Stimulated activated memory B cell treated with anti-CD40 and anti-IgM and Interleukin-4, amounts not matched to agents 10 μg/mL and 1 μg/mL and 100 μg/mL, for 72 hours (primary cell): Measurements from ENCODE around the gene MEIS3.

ENCODE experiments used
- ATAC-seq: fragments of 150-1000 bp; cut with Tn5 transposase; 2 replicates; pipeline ENCODE4 v1.10.0; 2021
- H3K27ac Mint-ChIP-seq: one replicate; pipeline ENCODE4 v1.8.0; 2022; ENCODE audit warnings: mild to moderate bottlenecking, mixed read lengths
- H3K27me3 Mint-ChIP-seq: one replicate; pipeline ENCODE4 v1.8.0; 2022; ENCODE audit warnings: mixed read lengths
- H3K36me3 Mint-ChIP-seq: one replicate; pipeline ENCODE4 v1.8.0; 2022; ENCODE audit warnings: mixed read lengths
- H3K4me1 Mint-ChIP-seq: one replicate; pipeline ENCODE4 v1.8.0; 2022; ENCODE audit warnings: mixed read lengths
- H3K4me3 Mint-ChIP-seq: one replicate; pipeline ENCODE4 v1.8.0; 2022; ENCODE audit warnings: mild to moderate bottlenecking, moderate library complexity, mixed read lengths
- H3K9me3 Mint-ChIP-seq: one replicate; pipeline ENCODE4 v1.8.0; 2022; ENCODE audit warnings: mixed read lengths

Gene MEIS3

DNA sequence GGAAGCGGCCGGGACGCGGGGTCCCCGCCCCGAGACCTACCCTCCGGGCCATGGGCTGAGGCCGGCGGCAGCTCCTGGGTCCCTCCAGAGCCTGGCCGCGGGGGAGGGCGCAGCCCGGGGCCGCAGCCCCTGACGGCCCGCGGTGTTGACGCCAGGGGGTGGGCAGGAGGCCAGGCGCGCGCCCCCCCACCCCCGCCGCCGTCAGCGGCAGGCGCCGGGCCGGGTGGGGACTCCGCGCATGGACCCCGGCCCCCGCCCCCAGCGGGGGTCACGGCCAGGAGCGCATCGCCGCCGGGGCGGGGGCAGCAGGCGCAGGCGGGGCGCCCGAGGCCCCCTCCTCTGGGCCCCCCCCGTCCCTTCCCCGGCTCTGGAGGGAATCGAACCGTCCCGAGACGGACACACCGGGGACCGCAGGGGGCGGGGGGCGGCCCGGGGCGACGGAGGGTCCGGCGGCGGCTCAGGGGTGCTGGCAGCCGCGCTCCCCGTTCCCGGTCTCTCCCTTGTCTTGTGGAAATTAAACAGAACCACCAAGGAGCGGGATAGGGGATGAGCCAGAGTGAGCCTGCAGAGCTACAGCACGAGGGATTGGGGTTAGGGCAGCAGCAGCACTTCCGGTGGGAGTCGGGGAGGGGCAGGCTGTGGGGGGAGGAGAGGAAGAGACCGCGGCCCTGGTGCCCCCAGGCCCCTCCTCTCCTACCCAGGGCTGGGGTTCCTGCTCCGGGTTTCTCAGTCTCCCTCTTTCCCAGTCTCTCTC, at the start of gene MEIS3:
MEIS3 (minus strand) TSS at position 498 of the 754 bp plus-strand sequence; CDS start at position 52, 446 bp downstream.
- peaks cover 11% of the 10 kb centered on the region for H3K36me3 Mint-ChIP-seq
- H3K27me3 Mint-ChIP-seq, result peaks cover 96% of the 10 kb centered on the region
- peak within 1 kb of the TSS; percentile 50 for H3K4me3 Mint-ChIP-seq
- no peaks in the 10 kb centered on the region for H3K9me3 Mint-ChIP-seq
- peak within 1 kb of the TSS; percentile 14 for H3K27ac Mint-ChIP-seq
- ATAC-seq, result peak; percentile 49
- H3K4me1 Mint-ChIP-seq, result peaks cover 59% of the 10 kb centered on the region

DNA sequence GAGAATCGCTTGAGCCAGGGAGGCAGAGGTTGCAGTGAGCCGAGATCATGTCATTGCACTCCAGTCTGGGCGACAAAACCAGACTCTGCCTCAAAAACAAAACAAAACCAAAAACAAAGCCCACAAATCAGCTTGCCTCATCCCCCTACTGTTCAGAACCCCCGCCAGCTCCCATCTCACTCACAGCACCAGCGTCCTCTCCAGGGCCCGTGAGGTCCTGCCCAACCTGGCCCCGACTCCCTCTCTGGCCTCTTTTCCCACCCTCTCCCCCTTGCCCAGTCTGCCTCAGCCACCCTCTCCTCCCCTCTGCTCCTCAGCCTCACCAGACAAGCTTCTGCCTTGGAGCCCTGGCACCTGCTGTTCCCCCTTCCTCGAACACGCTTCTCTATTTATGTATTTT, 48.6 kb upstream of the MEIS3 start:
- peaks cover 25% of the 10 kb centered on the region for H3K4me1 Mint-ChIP-seq
- H3K4me3 Mint-ChIP-seq, result no peak overlapping the region
- no peaks in the 10 kb centered on the region for H3K36me3 Mint-ChIP-seq
- peaks cover 87% of the 10 kb centered on the region for H3K27me3 Mint-ChIP-seq
- ATAC-seq, result no peak
- no peak overlapping the region for H3K27ac Mint-ChIP-seq
- no peaks in the 10 kb centered on the region for H3K9me3 Mint-ChIP-seq

DNA sequence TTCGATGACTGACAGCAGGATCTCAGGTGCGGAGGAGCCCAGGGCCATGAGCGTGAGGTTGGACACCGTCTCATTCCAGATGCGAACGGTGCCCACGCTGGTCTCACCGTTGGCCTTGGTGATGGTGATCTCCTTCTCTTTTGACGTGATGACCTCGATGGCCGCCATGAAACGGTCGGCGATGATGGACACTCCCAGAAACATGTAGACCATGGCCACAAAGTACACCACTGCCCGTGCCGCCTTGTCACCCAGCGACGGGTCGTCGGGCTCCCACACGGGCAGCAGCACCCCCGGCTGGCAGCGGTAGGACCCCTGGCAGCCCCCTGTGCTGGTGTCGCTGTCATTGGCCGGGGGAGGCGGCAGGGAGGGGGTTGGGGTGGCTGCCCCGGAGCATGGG, 46.6 kb upstream of the MEIS3 start:
- H3K27ac Mint-ChIP-seq, result no peak overlapping the region
- H3K36me3 Mint-ChIP-seq, result no peaks in the 10 kb centered on the region
- peaks cover 17% of the 10 kb centered on the region for H3K4me1 Mint-ChIP-seq
- peaks cover 68% of the 10 kb centered on the region for H3K27me3 Mint-ChIP-seq
- ATAC-seq, result no peak
- no peak overlapping the region for H3K4me3 Mint-ChIP-seq
- H3K9me3 Mint-ChIP-seq, result no peaks in the 10 kb centered on the region

DNA sequence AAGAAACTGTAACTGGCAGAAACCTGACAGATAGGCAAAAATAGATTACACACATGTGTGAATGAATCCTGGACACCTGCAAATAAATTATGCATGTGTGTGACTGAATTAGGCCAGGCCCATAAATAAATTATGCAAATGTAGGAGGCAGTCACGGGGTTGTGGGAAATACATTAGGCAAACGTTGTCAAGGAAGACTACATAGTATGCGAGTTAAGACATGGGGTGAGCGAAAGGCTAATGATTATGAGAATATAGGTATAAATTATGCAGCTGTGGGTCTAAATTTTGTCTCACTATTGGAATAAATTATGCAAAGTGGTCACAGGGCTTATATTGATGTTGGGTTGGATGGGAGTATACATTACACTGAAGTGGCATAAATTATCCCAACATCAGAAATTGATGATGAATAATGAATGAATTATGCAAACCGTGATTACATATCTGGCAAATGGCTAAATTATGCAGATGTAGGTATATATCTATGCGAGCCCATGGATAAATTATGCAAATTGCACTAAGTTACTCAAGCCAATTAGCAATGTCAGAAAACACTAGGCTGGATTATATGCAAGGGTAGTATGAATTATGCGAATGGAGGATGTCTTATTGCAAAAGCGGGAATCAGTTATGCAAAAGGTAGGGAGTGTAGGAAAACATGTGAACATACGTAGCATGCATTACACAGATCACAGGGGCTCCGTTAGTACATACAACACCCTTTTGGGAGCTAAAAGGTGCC, 45.5 kb upstream of the MEIS3 start:
- Mint-ChIP-seq H3K4me1 (peaks cover 9% of the 10 kb centered on the region), H3K27ac (no peak overlapping the region), H3K9me3 (no peaks in the 10 kb centered on the region), H3K27me3 (peaks cover 56% of the 10 kb centered on the region), H3K4me3 (no peak overlapping the region), H3K36me3 (no peaks in the 10 kb centered on the region)
- ATAC-seq, result no peak

DNA sequence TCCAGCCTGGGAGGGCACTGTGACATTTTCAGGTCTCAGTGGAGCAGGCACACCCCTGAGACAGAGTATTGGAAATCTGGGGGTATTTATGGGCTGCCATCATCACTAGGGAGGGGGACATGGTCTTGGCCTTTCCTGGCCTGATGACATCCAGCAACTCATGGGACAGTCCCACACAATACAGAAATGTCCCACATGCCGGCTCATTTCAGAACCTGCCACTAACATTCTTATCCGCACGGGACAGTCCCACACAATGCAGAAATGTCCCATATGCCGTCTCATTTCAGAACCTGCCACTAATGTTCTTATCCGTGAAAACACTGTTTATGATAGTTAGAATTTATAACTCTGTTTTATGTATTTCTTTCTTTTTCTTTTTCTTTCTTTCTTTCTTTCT, 42.5 kb upstream of the MEIS3 start:
- H3K4me1 Mint-ChIP-seq, result no peaks in the 10 kb centered on the region
- H3K36me3 Mint-ChIP-seq, result no peaks in the 10 kb centered on the region
- peak; percentile 71 for ATAC-seq
- H3K4me3 Mint-ChIP-seq, result no peak overlapping the region
- H3K9me3 Mint-ChIP-seq, result no peaks in the 10 kb centered on the region
- H3K27me3 Mint-ChIP-seq, result peaks cover 29% of the 10 kb centered on the region
- no peak overlapping the region for H3K27ac Mint-ChIP-seq

DNA sequence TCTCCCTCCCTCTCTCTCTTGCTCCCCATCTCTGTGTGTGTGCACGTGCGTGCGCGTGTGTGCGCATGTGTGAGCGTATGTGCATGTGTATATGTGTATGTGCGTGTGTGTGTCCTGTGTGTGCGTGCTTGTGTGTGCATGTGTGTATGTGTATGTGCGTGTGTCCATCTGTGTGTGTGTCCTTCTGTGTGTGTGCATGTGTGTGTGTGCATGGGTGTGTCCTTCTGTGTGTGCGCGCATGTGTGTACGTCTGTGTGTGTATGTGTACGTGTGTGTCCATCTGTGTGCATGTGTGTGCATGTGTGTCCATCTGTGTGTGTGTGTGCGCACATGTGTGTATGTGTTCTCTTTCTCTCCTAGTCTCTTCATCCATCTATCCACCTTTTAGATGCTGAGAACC, 40.1 kb upstream of the MEIS3 start:
- no peak overlapping the region for H3K27ac Mint-ChIP-seq
- no peaks in the 10 kb centered on the region for H3K36me3 Mint-ChIP-seq
- H3K27me3 Mint-ChIP-seq, result peaks cover 29% of the 10 kb centered on the region
- no peak for ATAC-seq
- no peaks in the 10 kb centered on the region for H3K4me1 Mint-ChIP-seq
- H3K9me3 Mint-ChIP-seq, result peaks cover 9% of the 10 kb centered on the region
- no peak overlapping the region for H3K4me3 Mint-ChIP-seq

DNA sequence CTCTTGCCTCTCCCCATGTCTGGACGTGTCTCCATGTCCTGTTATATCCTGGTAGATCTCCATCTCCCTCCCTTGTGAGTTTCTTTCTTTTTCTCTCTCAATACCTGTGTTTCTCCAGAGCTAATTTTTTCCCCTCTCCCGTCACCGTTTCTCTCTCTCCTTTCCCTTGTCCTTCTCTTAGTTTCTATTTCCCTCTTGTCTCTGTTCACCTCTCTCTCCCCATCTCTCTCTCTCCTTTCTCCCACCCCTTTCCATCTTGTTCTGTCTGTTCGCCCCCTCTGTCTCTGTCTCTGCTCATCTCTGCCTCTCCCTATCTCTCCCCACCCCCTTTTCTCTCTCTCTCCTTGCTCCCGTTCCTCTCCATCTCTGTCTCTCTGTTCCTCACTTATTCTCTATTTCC, 39.3 kb upstream of the MEIS3 start:
- H3K36me3 Mint-ChIP-seq, result no peaks in the 10 kb centered on the region
- no peak overlapping the region for H3K27ac Mint-ChIP-seq
- no peak overlapping the region for H3K4me3 Mint-ChIP-seq
- ATAC-seq, result no peak
- peaks cover 9% of the 10 kb centered on the region for H3K9me3 Mint-ChIP-seq
- peaks cover 28% of the 10 kb centered on the region for H3K27me3 Mint-ChIP-seq
- no peaks in the 10 kb centered on the region for H3K4me1 Mint-ChIP-seq

DNA sequence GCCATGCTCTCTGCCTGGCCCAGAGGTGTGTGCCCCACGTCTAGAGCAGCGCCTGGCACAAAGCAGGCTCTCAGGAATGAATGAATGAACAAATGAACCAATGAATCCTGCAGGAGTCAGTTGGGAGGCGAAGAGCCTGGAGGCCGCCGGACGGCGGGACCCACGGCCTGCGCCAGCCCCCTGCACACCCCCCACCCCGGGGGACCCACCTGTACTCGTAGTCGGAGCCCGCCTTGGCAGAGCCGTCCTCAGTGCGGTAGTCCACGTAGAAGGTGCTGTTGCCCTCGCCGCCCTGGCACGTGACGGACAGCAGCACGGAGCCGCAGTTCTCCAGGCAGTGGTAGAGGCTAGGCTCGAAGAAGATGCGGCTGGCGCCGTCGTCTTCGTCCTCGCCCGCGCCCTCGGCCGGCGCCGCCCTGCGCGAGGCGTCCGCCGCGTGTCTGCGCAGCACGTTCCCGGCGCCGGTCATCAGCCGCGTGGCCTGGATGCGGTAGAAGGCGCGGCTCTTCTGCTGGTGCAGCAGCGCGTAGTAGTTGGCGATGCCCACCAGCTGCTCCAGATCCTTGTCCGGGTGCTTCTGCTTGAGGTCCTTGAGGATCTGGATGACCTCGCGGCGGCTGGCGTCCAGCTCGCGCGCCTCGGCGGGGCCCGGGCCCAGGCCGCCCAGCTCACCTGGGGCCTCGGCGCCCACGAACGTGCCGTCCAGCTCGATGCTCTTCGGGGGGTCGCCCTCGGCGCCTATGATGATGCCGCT, 37.6 kb upstream of the MEIS3 start:
- H3K36me3 Mint-ChIP-seq, result no peaks in the 10 kb centered on the region
- no peaks in the 10 kb centered on the region for H3K4me1 Mint-ChIP-seq
- H3K27me3 Mint-ChIP-seq, result peaks cover 28% of the 10 kb centered on the region
- H3K9me3 Mint-ChIP-seq, result peaks cover 9% of the 10 kb centered on the region
- no peak overlapping the region for H3K4me3 Mint-ChIP-seq
- ATAC-seq, result no peak
- H3K27ac Mint-ChIP-seq, result no peak overlapping the region

DNA sequence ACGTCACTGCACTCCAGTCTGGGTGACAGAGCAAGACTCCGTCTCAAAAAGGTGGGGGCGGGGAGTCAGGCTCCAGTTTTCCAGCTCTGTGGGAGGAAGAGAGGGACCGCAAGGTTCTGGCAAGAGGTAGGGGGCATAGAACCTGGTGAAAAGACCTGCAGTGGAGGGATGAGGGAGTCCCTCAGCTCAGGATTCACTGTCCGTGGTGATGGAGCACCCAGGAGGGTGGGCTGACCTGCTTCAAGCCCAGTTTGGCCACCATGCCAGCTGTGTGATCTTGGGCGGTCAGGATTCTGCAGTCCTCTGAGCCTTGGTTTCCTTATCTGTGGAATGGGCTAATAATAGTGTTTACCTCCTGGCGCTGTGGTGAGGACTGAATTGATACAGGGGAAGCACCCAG, 31.2 kb upstream of the MEIS3 start:
- peaks cover 66% of the 10 kb centered on the region for H3K27me3 Mint-ChIP-seq
- ATAC-seq, result no peak

DNA sequence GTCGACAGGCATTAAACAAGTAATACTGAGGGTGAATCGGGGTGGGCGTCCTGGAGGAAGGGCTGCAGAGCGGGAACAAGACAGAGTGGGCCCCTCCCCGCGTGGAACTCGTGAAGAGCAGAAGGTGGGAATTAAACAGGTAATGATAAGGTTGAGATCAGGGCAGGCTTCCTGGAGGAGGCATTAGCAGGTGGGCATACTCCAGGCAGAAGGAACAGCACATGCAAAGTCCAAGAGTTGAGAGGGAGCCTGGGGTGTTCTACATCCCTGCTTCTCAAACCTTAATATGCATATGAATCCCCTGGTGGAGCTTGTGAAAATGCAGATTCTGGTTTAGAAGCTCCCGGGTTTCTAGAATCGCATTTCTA, 29.0 kb upstream of the MEIS3 start:
- ATAC-seq, result no peak
- H3K9me3 Mint-ChIP-seq, result peaks cover 4% of the 10 kb centered on the region
- no peak overlapping the region for H3K4me3 Mint-ChIP-seq
- H3K36me3 Mint-ChIP-seq, result no peaks in the 10 kb centered on the region
- peaks cover 27% of the 10 kb centered on the region for H3K4me1 Mint-ChIP-seq
- H3K27me3 Mint-ChIP-seq, result peaks cover 73% of the 10 kb centered on the region
- no peak overlapping the region for H3K27ac Mint-ChIP-seq

More for the DNA sequence above, 31.2 kb upstream of the MEIS3 start:
- H3K9me3 Mint-ChIP-seq, result peaks cover 11% of the 10 kb centered on the region
- no peak overlapping the region for H3K4me3 Mint-ChIP-seq
- H3K27ac Mint-ChIP-seq, result no peak overlapping the region
- H3K36me3 Mint-ChIP-seq, result no peaks in the 10 kb centered on the region
- peaks cover 16% of the 10 kb centered on the region for H3K4me1 Mint-ChIP-seq

DNA sequence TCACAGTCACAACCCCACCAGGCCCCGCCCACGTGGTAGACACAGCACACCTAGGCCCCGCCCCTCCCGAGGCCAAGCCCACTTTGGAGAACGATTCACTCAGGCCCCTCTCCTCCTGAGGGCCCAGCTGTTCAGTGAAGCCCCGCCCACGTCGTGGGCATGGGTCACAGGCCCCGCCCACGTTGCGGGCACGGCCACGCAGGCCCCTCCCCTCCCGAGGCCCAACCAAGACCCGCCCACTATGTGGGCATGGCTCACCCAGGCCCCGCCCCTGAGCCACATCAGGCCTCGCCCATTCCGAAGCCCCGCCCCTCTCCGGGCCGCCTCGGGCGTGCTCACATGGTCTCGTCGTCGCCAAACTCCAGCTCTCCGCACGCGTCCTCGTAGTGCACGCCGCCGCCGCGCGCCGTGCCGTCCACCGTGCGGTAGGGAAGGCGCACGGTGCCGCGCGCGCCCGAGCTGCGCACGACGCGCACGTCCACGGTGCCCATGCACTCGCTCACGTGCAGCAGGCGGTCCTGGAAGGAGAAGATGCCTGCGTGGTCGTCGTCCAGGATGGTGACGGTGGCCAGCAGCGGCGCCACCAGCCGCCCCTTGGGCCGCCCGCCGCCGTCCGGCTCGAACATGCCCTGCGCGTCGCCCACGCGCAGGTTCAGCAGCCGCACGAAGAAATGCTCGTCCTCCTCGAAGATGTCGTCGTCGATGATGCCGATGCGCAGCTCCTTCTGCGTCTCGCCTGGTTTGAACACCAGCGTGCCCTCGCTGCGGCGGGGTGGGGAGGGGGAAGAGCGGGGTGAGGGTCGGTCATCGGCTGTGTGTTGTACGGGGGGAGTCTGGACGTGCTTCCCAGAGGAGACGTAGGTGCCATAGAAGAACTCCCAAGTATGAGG, 28.4 kb upstream of the MEIS3 start:
- peaks cover 27% of the 10 kb centered on the region for H3K4me1 Mint-ChIP-seq
- H3K27ac Mint-ChIP-seq, result no peak overlapping the region
- H3K4me3 Mint-ChIP-seq, result peak overlapping the region; percentile 22
- peaks cover 4% of the 10 kb centered on the region for H3K9me3 Mint-ChIP-seq
- peaks cover 79% of the 10 kb centered on the region for H3K27me3 Mint-ChIP-seq
- no peak for ATAC-seq
- no peaks in the 10 kb centered on the region for H3K36me3 Mint-ChIP-seq

DNA sequence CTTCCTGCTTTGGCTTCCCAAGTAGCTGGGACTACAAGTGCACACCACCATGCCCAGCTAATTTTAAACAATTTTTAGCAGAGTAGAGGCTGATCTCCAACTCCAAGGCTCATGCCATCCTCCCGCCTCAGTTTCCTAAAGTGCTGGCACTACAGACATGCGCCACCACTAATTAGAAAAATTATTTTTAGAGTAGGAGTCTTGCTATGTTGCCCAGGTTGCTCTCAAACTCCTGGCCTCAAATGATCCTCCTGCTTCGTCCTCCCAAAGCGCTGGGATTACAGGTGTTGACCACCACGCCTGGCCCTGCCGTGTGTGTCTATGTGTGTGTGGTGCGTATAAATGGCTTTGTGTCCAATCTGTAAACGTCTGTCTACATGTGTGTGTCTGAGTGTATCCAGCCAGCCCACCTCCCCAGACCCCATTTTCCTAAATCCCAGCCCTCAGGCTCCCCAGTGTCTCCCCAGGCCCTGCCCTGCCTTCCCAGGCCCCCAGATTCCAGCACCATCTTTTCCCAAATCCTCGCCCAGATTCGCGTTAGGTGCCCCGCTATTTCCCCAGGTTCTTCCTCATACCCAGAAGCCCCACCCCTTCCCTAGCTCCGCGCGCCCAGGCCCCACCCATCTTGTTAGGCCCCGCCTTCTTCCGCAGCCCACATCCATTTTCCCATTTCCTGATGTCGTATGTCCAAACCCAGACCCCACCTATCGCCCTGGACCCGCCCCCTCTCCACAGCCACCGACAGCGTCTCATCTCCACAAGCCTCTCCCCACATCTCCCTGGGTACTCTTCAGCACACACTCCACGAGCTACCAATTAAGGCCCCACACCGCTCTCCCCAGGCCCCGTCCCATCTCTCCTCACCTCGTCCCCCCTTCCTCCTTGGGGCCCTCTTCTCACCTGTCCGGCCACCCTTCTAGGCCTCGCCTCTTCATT, 27.5 kb upstream of the MEIS3 start:
- ATAC-seq, result no peak
- peak overlapping the region; percentile 22 for H3K4me3 Mint-ChIP-seq
- no peaks in the 10 kb centered on the region for H3K36me3 Mint-ChIP-seq

DNA sequence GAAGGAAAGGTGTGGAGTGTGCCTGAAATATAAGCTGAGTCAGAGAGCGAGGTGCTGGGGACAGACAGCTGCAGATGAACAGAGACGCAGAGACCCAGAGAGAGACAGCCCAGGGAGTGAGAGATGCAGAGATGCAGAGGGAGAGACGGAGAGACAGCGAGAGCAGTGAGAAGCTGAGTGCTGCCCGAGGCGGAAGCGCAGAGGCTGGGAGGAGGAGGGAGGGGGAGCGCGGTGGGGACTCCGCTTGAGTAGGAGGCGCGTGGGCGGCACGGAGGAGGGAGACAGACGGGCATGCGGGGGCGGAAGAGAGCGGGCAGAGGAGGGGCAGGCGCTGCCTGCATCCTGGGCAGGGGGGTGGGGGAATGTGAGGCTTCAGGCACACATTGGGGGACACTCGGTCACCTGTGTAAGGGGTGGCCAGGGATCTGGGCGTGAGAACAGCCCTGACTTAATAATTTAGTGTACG, 26.6 kb upstream of the MEIS3 start:
- no peak for ATAC-seq
- Mint-ChIP-seq H3K27ac (no peak overlapping the region), H3K4me1 (peaks cover 27% of the 10 kb centered on the region), H3K9me3 (peaks cover 4% of the 10 kb centered on the region), H3K4me3 (peak overlapping the region; percentile 52), H3K27me3 (peaks cover 95% of the 10 kb centered on the region), H3K36me3 (no peaks in the 10 kb centered on the region)

More for the DNA sequence above, 27.5 kb upstream of the MEIS3 start:
- Mint-ChIP-seq H3K27ac (no peak overlapping the region), H3K9me3 (peaks cover 4% of the 10 kb centered on the region), H3K4me1 (peaks cover 27% of the 10 kb centered on the region), H3K27me3 (peaks cover 88% of the 10 kb centered on the region)

DNA sequence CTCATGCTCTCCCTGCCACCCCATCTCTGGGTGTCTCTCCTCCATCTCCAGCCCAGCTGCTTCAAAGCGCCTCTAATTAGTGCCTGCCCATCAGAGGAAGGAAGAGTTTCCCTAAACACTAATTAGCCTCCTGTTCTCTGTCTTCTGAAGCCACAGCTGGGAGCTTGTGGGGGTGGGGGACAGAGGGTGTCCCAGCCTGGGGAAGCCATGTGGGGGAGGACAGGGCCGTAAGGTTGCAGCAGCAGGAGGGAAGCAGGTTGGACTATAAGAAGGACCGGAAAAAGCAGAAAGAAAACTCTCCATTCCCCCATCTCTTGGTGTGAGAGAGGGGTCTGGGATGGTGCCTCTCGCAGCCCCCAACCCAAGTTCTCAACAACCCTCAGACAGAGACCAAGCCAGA, 26.2 kb upstream of the MEIS3 start:
- no peak for ATAC-seq
- peaks cover 4% of the 10 kb centered on the region for H3K9me3 Mint-ChIP-seq
- H3K27ac Mint-ChIP-seq, result no peak overlapping the region
- peaks cover 98% of the 10 kb centered on the region for H3K27me3 Mint-ChIP-seq
- H3K4me3 Mint-ChIP-seq, result peak overlapping the region; percentile 52
- H3K36me3 Mint-ChIP-seq, result no peaks in the 10 kb centered on the region
- peaks cover 27% of the 10 kb centered on the region for H3K4me1 Mint-ChIP-seq
